Activated B cell treated with CpG ODN at 0.5 μM for 24 hours (primary cell): ENCODE data around the gene GRIA4. TPM values are rescaled to one million over a fixed set of nuclear protein-coding genes. Genes with fewer than 3 reads are reported as not detected.

Source experiments
- ATAC-seq: fragments of 200-7000 bp; cut with Tn5 transposase; one replicate; pipeline ENCODE4 v1.10.0; 2021; ENCODE audit warnings: low read depth, mild to moderate bottlenecking, moderate library complexity
- CTCF ChIA-PET: fragments of 350-600 bp; sonication (Branson Sonifier 250); formaldehyde crosslinking; loops from one replicate; lab custom pipeline; 2021; ENCODE audit warnings: antibody characterized with exemption; lab: Charles Lee
- POLR2A ChIA-PET: fragments of 350-600 bp; sonication (Branson Sonifier 250); formaldehyde crosslinking; loops from one replicate; lab custom pipeline; 2021; ENCODE audit warnings: antibody characterized with exemption; lab: Charles Lee
- DNase-seq: peaks from one replicate; pipeline ENCODE4 v3.0.0; 2022
- H3K27ac Mint-ChIP-seq: one replicate; pipeline ENCODE4 v1.8.0; 2020; ENCODE audit warnings: mixed read lengths
- H3K27me3 Mint-ChIP-seq: one replicate; pipeline ENCODE4 v1.8.0; 2021; ENCODE audit warnings: mixed read lengths
- H3K36me3 Mint-ChIP-seq: one replicate; pipeline ENCODE4 v1.8.0; 2021; ENCODE audit warnings: low read depth, mixed read lengths
- H3K4me1 Mint-ChIP-seq: one replicate; pipeline ENCODE4 v1.8.0; 2021; ENCODE audit warnings: mixed read lengths
- H3K4me3 Mint-ChIP-seq: one replicate; pipeline ENCODE4 v1.8.0; 2020; ENCODE audit warnings: mild to moderate bottlenecking, mixed read lengths
- H3K9me3 Mint-ChIP-seq: one replicate; pipeline ENCODE4 v1.8.0; 2020; ENCODE audit warnings: mixed read lengths
- intact Hi-C: fragments of 100-400 bp; cut with micrococcal nuclease; formaldehyde crosslinking; loops from one replicate; pipeline ENCODE4 v1.15.1; 2024
- total RNA-seq: library from RNA; stranded (reverse); gene quantifications from 2 replicates; pipeline ENCODE4 v1.2.3, GENCODE V29; 2022
- TF ChIP-seq, protein P1 (sequence below): fragments of 200-600 bp; IDR thresholded peaks from one replicate; pipeline ENCODE4 v1.8.0; 2022; ENCODE audit warnings: antibody characterized with exemption, mild to moderate bottlenecking

GRIA4 gene
- total RNA-seq, 1 donor from 2014 or later: not detected

DNA sequence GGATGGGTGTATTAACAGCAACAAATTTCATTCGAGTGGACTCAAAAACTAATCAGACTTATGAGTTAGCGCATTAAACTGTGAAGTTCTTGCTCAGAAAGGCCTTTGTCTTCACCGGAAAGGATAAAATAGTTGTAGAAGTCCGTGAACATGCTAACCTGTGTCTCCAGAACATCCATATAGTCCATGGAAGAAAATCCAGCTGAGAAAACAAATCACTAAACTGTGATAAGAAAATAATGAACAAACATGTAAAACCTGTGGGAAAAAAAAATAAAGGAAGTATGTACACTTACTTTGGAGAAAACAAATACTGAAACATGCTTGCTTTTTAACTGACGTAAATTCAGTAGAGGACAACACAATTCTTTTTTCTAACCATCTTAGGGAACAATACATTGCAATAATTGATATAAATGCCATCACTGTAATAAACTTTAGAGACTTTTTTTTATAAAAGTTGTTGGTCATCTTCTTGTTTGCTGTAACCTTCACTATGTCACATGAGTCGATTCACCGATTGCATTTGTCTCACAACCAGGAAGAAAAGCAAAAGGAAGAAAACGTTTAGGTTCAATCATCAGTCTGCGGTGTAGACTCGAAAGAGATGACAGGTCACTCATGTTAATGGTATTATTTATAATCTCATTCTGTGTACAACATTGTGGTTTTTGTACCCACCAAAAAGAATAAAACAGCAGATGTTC is 370.3 kb downstream of the GRIA4 start:
- H3K9me3 Mint-ChIP-seq: peaks cover 2% of the 10 kb centered on the region
- H3K27ac Mint-ChIP-seq: no peak overlapping the region
- no peak for ATAC-seq

DNA sequence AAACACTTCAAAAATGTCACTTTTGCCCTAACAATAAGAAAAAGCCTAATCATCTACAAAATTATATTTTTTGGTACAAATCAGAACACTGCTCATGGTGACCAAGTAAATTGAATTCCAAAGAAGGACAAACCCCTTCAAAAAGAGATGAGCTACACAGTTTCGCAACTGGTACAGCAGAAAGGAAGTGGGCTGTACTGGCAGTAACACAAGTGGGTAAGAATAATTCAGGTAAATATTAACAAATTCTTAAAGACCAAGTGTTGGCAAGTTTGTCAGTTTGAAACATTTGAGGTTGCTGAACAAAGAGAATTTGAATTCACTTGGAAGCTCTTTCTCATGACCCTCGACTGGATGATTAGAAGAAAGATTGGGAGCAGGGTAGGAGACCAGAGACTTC is 376.7 kb downstream of the GRIA4 start:
- H3K4me3 Mint-ChIP-seq: no peak overlapping the region
- H3K4me1 Mint-ChIP-seq: no peaks in the 10 kb centered on the region
- ChIA-PET POLR2A (no interaction called here), CTCF (no interaction called here)
- intact Hi-C loops: no loop called here
- TF ChIP-seq, protein P1, sequence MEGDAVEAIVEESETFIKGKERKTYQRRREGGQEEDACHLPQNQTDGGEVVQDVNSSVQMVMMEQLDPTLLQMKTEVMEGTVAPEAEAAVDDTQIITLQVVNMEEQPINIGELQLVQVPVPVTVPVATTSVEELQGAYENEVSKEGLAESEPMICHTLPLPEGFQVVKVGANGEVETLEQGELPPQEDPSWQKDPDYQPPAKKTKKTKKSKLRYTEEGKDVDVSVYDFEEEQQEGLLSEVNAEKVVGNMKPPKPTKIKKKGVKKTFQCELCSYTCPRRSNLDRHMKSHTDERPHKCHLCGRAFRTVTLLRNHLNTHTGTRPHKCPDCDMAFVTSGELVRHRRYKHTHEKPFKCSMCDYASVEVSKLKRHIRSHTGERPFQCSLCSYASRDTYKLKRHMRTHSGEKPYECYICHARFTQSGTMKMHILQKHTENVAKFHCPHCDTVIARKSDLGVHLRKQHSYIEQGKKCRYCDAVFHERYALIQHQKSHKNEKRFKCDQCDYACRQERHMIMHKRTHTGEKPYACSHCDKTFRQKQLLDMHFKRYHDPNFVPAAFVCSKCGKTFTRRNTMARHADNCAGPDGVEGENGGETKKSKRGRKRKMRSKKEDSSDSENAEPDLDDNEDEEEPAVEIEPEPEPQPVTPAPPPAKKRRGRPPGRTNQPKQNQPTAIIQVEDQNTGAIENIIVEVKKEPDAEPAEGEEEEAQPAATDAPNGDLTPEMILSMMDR: no peak
- H3K27me3 Mint-ChIP-seq: no peaks in the 10 kb centered on the region
- peaks cover 2% of the 10 kb centered on the region for H3K9me3 Mint-ChIP-seq
- H3K27ac Mint-ChIP-seq: no peak overlapping the region
- ATAC-seq: no peak
- DNase-seq: no peak
- H3K36me3 Mint-ChIP-seq: no peaks in the 10 kb centered on the region

More for the DNA sequence above, 370.3 kb downstream of the GRIA4 start:
- DNase-seq: no peak
- H3K27me3 Mint-ChIP-seq: peaks cover 10% of the 10 kb centered on the region
- ChIA-PET POLR2A (no interaction called here), CTCF (no interaction called here)
- TF ChIP-seq, protein P1: no peak
- H3K36me3 Mint-ChIP-seq: no peaks in the 10 kb centered on the region
- no peaks in the 10 kb centered on the region for H3K4me1 Mint-ChIP-seq
- intact Hi-C loops: no loop called here
- no peak overlapping the region for H3K4me3 Mint-ChIP-seq

DNA sequence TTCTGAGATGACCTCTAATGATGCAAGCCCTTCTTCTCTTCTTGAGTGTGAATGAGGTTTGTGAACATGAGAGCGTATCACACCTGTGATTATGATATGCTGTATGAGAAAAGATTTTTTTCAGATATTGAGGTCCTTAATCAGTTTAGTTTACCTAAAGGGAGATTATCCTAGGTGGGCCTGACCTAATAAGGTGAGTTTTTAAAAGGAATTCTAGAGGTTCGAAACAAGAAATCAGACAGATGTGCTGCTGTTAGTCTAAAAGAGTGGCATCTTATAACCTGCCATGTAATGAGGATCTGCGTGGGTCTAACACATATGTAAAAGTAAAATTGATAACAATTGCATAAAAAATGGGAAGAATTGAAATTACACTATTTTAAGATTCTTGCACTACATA is 378.3 kb downstream of the GRIA4 start:
- no peak for DNase-seq
- Mint-ChIP-seq H3K36me3 (peaks cover 4% of the 10 kb centered on the region), H3K4me1 (no peaks in the 10 kb centered on the region), H3K27ac (no peak overlapping the region), H3K4me3 (no peak overlapping the region), H3K9me3 (peaks cover under 1% of the 10 kb centered on the region), H3K27me3 (no peaks in the 10 kb centered on the region)
- TF ChIP-seq, protein P1: no peak
- intact Hi-C loops: no loop called here
- no peak for ATAC-seq
- ChIA-PET POLR2A (no interaction called here), CTCF (no interaction called here)

DNA sequence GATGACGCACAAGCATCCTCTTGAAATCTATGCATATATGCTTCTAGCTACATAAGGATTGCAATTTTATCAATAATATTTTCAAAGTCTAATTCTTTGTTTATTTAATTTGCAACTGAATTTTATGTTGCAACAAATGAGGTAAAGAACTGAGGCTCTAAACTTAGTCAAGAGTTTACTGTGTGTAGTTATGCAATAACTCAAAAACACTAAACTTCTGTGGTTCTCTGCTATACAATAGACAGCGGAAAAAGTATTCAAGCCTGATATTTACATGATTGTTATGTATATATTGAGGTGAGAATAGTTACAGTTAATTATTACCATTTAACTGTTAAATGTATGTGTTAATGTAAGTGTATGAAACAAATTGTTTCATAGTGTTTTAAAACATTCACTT is 379.3 kb downstream of the GRIA4 start:
- TF ChIP-seq, protein P1: no peak
- H3K9me3 Mint-ChIP-seq: peaks cover 5% of the 10 kb centered on the region
- ATAC-seq (no peak), DNase-seq (no peak)
- H3K27me3 Mint-ChIP-seq: no peaks in the 10 kb centered on the region
- POLR2A ChIA-PET: no interaction called here
- H3K4me1 Mint-ChIP-seq: no peaks in the 10 kb centered on the region
- intact Hi-C loops: no loop called here
- peaks cover 11% of the 10 kb centered on the region for H3K36me3 Mint-ChIP-seq
- CTCF ChIA-PET: no interaction called here
- no peak overlapping the region for H3K27ac Mint-ChIP-seq
- no peak overlapping the region for H3K4me3 Mint-ChIP-seq

DNA sequence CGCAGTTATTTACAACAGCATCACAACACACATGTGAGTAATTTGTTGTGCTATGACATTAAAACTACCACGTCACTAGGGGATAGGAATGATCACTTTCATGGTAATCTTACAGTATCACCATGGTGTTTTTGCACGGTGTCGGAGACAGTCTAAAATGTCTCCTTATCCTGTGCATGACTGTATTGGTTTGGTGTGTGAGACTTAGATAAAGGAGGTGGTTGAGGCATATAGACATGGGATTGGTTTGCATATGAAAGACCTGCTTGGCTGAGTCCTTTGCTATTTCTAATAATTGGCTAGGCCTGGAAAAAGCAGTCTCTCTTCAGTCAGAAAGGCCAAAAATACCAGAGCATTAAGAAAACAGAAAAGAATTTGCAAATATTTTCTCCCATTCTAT is 382.0 kb downstream of the GRIA4 start:
- Mint-ChIP-seq H3K9me3 (peaks cover 5% of the 10 kb centered on the region), H3K36me3 (peaks cover 30% of the 10 kb centered on the region), H3K4me3 (no peak overlapping the region), H3K4me1 (no peaks in the 10 kb centered on the region), H3K27ac (no peak overlapping the region), H3K27me3 (no peaks in the 10 kb centered on the region)
- TF ChIP-seq, protein P1: no peak
- ChIA-PET POLR2A (no interaction called here), CTCF (no interaction called here)
- ATAC-seq (no peak), DNase-seq (no peak)
- intact Hi-C loops: no loop called here
